Measurements from ENCODE around the gene ACOT7. TPM values are rescaled to one million over a fixed set of nuclear protein-coding genes. Genes with fewer than 3 reads are reported as not detected.
"Not testable (repeated sequence)": the region's sequence is repeated elsewhere in the genome, so short reads cannot be mapped to it uniquely, and the experiment has no call there.

The ACOT7 gene
- total RNA-seq, 4 donors from 2014 or later: 18.6 to 29.4 (median 23.2) TPM

DNA sequence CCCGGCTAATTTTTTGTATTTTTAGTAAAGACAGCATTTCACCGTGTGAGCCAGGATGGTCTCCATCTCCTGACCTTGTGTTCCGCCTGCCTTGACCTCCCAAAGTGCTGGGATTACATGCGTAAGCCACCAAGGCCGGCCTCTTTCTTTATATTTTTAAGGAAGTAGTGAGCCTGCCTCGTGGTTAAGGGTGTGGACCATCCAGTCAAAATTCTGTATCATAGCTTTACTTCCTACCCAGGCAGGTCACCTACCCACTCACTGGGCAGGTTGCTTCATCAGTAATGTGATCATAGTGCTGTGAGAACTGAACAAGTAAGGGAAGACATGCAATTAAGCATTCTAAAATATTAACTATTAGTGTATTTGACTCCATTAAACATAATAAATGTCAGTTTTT lies 8.1 kb upstream of the ACOT7 start:
- DNase-seq (ENCODE audit: low spot score in 2 of 2): no peak
- TF ChIP-seq EP300 (IDR thresholded peaks at IDR 0.05) (no peak), POLR2A (IDR thresholded peaks at IDR 0.05) (no peak)
- TF ChIP-seq, protein P1, sequence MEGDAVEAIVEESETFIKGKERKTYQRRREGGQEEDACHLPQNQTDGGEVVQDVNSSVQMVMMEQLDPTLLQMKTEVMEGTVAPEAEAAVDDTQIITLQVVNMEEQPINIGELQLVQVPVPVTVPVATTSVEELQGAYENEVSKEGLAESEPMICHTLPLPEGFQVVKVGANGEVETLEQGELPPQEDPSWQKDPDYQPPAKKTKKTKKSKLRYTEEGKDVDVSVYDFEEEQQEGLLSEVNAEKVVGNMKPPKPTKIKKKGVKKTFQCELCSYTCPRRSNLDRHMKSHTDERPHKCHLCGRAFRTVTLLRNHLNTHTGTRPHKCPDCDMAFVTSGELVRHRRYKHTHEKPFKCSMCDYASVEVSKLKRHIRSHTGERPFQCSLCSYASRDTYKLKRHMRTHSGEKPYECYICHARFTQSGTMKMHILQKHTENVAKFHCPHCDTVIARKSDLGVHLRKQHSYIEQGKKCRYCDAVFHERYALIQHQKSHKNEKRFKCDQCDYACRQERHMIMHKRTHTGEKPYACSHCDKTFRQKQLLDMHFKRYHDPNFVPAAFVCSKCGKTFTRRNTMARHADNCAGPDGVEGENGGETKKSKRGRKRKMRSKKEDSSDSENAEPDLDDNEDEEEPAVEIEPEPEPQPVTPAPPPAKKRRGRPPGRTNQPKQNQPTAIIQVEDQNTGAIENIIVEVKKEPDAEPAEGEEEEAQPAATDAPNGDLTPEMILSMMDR (IDR thresholded peaks at IDR 0.05): no peak
- no peak overlapping the region for H3K4me3 ChIP-seq
- no peak overlapping the region for H3K27ac ChIP-seq
- WGBS, 2 donors: 63 to 67% methylated on average over 6 of the region's 6 CpGs
- no peaks in the 10 kb centered on the region for H3K4me1 ChIP-seq
- peaks cover 0 to 11% of the 10 kb centered on the region in 2 donors for H3K27me3 ChIP-seq
- H3K9me3 ChIP-seq: no peaks in the 10 kb centered on the region
- H3K36me3 ChIP-seq: no peaks in the 10 kb centered on the region

DNA sequence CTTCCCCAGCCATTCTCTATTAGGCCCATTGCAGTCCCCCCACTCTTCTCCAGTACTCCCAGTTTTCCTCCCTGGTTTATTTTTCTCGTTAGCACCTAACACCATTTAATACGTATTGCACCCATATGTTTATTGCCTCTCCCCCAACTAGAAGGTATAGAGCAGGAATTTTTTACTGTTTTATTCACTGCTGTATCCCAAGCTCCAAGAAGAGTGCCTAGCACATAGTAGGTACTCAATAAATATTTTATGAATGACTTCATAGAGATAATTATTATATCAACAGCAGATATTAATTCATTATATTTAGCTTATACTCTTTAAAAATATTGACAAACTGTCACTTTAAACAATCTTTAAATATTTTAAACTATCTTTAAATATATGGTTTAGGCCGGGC lies 5.7 kb upstream of the ACOT7 start:
- Histone ChIP-seq H3K9me3 (no peaks in the 10 kb centered on the region), H3K36me3 (no peaks in the 10 kb centered on the region), H3K4me3 (no peak overlapping the region), H3K4me1 (peaks cover 0 to 1% (median under 1%) of the 10 kb centered on the region in 4 donors), H3K27ac (no peak overlapping the region), H3K27me3 (peaks cover 0 to 6% of the 10 kb centered on the region in 2 donors)
- TF ChIP-seq, protein P1 (IDR thresholded peaks at IDR 0.05): no peak
- TF ChIP-seq EP300 (IDR thresholded peaks at IDR 0.05): no peak
- no peak for TF ChIP-seq POLR2A (IDR thresholded peaks at IDR 0.05)
- WGBS, 2 donors: 88 to 90% methylated on average over 3 of the region's 3 CpGs
- DNase-seq (ENCODE audit: low spot score in 2 of 2): no peak

DNA sequence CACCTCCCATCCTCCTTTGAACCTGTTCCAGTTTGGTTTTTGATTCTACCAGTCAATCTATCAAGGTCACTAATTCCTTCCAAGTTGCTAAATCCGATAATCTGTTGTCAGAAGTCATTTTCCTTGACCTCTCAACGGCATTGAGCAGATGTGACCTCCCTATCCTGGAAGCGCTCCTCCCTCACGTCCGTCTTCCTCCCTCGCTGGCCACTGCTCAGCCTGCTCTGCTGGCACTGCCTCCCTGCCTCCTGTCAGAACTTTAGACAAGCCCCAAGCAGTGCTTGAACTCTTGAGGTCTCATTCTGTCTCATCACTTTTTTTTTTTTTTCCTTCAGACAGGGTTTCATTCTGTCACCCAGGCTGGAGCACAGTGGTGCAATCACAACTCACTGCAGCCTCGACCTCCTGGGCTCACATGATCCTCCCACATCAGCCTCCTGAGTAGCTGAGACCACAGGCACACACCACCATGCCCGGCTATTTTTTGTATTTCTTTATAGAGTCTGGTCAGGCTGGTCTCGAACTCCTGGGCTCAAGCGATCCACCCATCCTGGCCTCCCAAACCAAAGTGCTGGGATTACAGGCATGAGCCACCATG lies 4.4 kb upstream of the ACOT7 start:
- Histone ChIP-seq H3K4me1 (peaks cover 0 to 4% (median 2%) of the 10 kb centered on the region in 4 donors), H3K9me3 (no peaks in the 10 kb centered on the region), H3K27ac (no peak overlapping the region), H3K27me3 (no peaks in the 10 kb centered on the region), H3K4me3 (no peak overlapping the region), H3K36me3 (no peaks in the 10 kb centered on the region)
- DNase-seq (ENCODE audit: low spot score in 2 of 2): no peak
- TF ChIP-seq EP300 (IDR thresholded peaks at IDR 0.05): no peak
- TF ChIP-seq, protein P1 (IDR thresholded peaks at IDR 0.05): no peak
- no peak for TF ChIP-seq POLR2A (IDR thresholded peaks at IDR 0.05)
- 69 to 73% methylated on average over 10 of the region's 10 CpGs for WGBS, 2 donors

DNA sequence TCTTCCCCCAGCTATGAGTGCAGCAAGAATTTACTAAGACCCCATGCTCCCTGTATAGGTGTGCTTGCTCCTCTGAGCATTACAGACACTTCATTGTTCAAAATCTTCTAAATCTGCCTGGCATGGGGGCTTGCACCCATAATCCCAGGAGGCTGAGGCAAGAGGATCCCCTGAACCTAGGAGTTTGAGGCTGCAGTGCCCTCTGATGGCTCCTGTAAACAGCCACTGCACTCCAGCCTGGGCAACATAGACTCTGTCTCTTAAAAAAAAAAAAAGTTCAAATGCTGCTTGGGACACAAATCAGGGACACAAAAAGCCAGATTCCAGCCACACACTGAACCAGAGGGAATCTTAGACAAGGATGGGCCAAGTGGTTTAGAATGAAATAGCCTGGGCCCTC lies 3.4 kb upstream of the ACOT7 start:
- Histone ChIP-seq H3K4me1 (peaks cover 0 to 13% (median 10%) of the 10 kb centered on the region in 4 donors), H3K27me3 (no peaks in the 10 kb centered on the region), H3K4me3 (no peak overlapping the region), H3K27ac (no peak overlapping the region), H3K9me3 (no peaks in the 10 kb centered on the region), H3K36me3 (no peaks in the 10 kb centered on the region)
- TF ChIP-seq EP300 (IDR thresholded peaks at IDR 0.05) (no peak), POLR2A (IDR thresholded peaks at IDR 0.05) (no peak)
- TF ChIP-seq, protein P1 (IDR thresholded peaks at IDR 0.05): no peak
- no peak for DNase-seq (ENCODE audit: low spot score in 2 of 2)

DNA sequence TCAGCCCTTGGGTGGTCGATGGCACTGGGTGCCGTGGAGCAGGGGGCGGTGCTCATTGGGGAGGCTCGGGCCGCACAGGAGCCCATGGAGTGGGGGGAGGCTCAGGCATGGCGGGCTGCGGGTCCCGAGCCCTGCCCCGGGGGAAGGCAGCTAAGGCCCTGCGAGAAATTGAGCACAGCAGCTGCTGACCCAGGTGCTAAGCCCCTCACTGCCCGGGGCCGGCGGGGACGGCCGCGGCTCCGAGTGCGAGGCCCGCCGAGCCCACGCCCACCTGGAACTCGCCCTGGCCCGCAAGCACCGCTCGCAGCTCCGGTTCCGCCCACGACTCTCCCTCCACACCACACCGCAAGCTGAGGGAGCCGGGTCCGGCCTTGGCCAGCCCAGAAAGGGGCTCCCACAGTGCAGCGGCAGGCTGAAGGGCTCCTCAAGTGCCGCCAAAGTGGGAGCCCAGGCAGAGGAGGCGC lies 2.2 kb upstream of the ACOT7 start:
- not testable (repeated sequence) for H3K4me3 ChIP-seq; H3K36me3 ChIP-seq; H3K9me3 ChIP-seq; H3K27ac ChIP-seq; H3K27me3 ChIP-seq; DNase-seq (ENCODE audit: low spot score in 2 of 2)
- WGBS, 2 donors: 95 to 100% methylated on average over 10 to 30 of the region's 34 CpGs
- peaks cover 0 to 17% (median 10%) of the 10 kb centered on the region in 4 donors for H3K4me1 ChIP-seq

DNA sequence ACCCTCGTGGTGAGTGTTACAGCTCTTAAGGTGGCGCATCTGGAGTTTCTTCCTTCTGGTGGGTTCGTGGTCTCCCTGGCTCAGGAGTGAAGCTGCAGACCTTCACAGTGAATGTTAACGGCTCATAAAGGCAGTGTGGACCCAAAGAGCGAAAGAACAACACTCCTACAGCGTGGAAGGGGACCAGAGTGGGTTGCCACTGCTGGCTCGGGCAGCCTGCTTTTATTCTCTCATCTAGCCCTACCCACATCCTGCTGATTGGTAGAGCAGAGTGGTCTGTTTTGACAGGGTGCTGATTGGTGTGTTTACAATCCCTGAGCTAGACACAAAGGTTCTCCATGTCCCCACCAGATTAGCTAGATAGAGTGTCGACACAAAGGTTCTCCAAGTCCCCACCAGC lies 1.6 kb upstream of the ACOT7 start:
- not testable (repeated sequence) for H3K27me3 ChIP-seq; H3K9me3 ChIP-seq; H3K36me3 ChIP-seq; H3K4me3 ChIP-seq; DNase-seq (ENCODE audit: low spot score in 2 of 2)
- Histone ChIP-seq H3K4me1 (peaks cover 0 to 17% (median 10%) of the 10 kb centered on the region in 4 donors), H3K27ac (peak overlapping the region in 1 of 4 donors; percentile 22)
- 92 to 94% methylated on average over 8 of the region's 8 CpGs for WGBS, 2 donors
